ENCODE measurements around the gene METRN.

- TF ChIP-seq CTCF (IDR thresholded peaks at IDR 0.05) (no peak), POLR2A (IDR thresholded peaks at IDR 0.05) (no peak), POLR2AphosphoS5 (IDR thresholded peaks at IDR 0.05) (no peak), EP300 (IDR thresholded peaks at IDR 0.05) (no peak)
These were observed 41.5 kb downstream of the METRN start for GRCh38 chr16:756428-756827.
